Measurements from ENCODE around the gene PCDHA13. TPM values are rescaled to one million over a fixed set of nuclear protein-coding genes. Genes with fewer than 3 reads are reported as not detected.
A peak's percentile ranks its signal among the peaks of the same experiment; 100 is the strongest.

PCDHA13 gene
- total and polyA plus RNA-seq, 2 experiments from 2014 or later: not detected

DNA sequence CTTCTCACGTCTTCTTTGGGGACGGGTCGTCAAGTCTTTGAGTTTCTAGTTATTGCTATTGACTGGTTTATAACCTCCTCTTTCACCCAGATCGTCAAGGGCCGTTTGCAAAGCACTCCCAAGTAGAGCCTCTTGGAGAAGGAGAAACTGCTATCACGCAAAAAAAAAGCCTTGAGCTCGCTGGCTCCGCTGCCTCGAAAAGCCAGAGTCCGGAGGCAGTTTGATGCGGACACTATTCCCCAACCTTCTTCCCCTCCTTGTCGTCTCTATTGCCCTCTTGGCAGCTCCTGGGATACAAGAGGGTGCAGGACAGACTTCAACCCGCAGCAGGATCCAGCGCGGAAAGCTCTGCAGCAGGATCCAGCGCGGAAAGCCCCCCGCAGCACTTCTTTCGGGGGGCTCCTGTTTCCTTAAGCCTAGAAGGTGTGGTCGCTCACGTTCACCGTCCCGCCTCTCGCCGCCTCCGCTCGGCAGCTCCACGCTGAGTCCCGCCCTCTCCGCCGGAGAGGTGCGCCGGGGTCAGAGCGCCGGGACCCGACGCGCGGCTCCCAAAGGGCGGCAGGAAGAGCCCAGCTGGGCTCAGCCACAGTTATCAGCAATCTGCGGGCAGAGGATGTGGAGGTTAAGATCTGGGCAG is 44.0 kb downstream of the PCDHA13 start, which contains the start of gene PCDHAC1:
TSS of gene PCDHAC1 (plus strand) at position 494 of the 637 bp plus-strand sequence. CDS start 594 bp downstream, outside the sequence.
- Histone ChIP-seq H3K79me2 (ENCODE audit: insufficient read depth) (no peaks in the 10 kb centered on the region), H2AFZ (peak within 1 kb of the TSS; percentile 67), H3K4me2 (ENCODE audit: unreplicated experiment) (peak within 1 kb of the TSS; percentile 39), H3K4me3 (peak within 1 kb of the TSS; percentile 42), H3F3A (ENCODE audit: insufficient read depth) (no peaks in the 10 kb centered on the region), H3K27me3 (replicated peaks; ENCODE audit: insufficient read depth) (peaks cover 12% of the 10 kb centered on the region), H3K36me3 (ENCODE audit: low read depth) (no peaks in the 10 kb centered on the region), H3K9me3 (ENCODE audit: low read depth) (no peaks in the 10 kb centered on the region), H3K27ac (no peak within 1 kb of the TSS), H3K9me2 (ENCODE audit: insufficient read depth) (no peaks in the 10 kb centered on the region), H4K20me1 (ENCODE audit: insufficient read depth) (no peaks in the 10 kb centered on the region), H3K4me1 (ENCODE audit: insufficient read depth) (no peaks in the 10 kb centered on the region), H3K9ac (no peak within 1 kb of the TSS)
- in situ Hi-C loops (cut with MboI): no loop called here
- TF ChIP-seq EZH2 (IDR thresholded peaks at IDR 0.05; ENCODE audit: insufficient read depth, poor library complexity, severe bottlenecking) (no peak), EZH2phosphoT487 (IDR thresholded peaks at IDR 0.05; ENCODE audit: insufficient read depth, low read depth) (no peak)
- DNase-seq: no peak
- 7% methylated on average over 40 to 41 of the region's 41 CpGs for WGBS, 2 experiments (ENCODE audit: low coverage in 1 of 2, low lambda C conversion rate in 2 of 2, missing lambda C conversion rate in 2 of 2)

DNA sequence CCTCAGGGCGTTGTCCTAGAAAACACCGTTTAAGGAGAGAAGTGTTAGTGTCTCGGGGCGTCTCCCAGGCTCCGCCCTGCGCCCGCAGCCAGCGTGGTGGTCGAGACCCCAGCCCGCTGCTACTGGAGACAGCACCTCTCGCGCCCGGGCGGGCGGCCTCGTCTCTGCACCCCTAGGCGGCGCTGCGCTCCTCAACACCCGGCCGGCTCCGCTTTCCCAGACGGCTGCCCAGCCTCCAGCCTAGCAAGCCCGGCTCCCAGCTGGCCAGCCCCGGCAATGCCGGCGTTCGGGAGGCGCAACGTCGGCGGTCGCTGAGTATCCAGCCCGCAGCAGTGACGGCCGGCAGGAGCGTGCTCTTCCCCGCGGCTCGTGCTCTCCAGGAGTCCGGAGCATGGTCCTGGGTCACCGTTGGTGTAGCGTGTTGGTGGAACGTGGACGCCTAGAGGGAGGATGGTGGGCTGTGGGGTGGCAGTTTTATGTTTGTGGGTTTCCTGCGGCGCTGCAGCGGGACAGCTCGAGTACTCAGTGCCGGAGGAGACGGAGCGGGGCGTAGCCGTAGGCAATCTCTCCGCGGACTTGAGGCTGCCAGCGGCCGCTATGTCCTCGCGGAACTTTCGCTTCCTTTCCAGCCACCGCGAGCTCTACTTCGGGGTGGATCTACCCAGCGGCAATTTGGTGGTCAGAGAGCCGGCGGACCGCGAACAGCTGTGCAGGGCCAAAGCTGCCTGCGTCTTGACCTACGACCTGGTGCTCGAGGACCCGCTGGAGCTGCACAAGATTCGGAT is 44.7 kb downstream of the PCDHA13 start:
- H4K20me1 ChIP-seq (ENCODE audit: insufficient read depth): no peaks in the 10 kb centered on the region
- no peak for TF ChIP-seq EZH2 (IDR thresholded peaks at IDR 0.05; ENCODE audit: insufficient read depth, poor library complexity, severe bottlenecking)
- no peak for TF ChIP-seq EZH2phosphoT487 (IDR thresholded peaks at IDR 0.05; ENCODE audit: insufficient read depth, low read depth)
- peak overlapping the region; percentile 42 for H3K4me3 ChIP-seq
- no peaks in the 10 kb centered on the region for H3K4me1 ChIP-seq (ENCODE audit: insufficient read depth)
- peak overlapping the region; percentile 67 for H2AFZ ChIP-seq
- H3K4me2 ChIP-seq (ENCODE audit: unreplicated experiment): peak overlapping the region; percentile 39
- no peaks in the 10 kb centered on the region for H3K79me2 ChIP-seq (ENCODE audit: insufficient read depth)
- DNase-seq: peak; percentile 70
- no peaks in the 10 kb centered on the region for H3F3A ChIP-seq (ENCODE audit: insufficient read depth)
- no peaks in the 10 kb centered on the region for H3K9me2 ChIP-seq (ENCODE audit: insufficient read depth)
- H3K27ac ChIP-seq: no peak overlapping the region
- no peaks in the 10 kb centered on the region for H3K9me3 ChIP-seq (ENCODE audit: low read depth)
- no peaks in the 10 kb centered on the region for H3K36me3 ChIP-seq (ENCODE audit: low read depth)
- 4 to 5% methylated on average over 66 to 73 of the region's 74 CpGs for WGBS, 2 experiments (ENCODE audit: low coverage in 1 of 2, low lambda C conversion rate in 2 of 2, missing lambda C conversion rate in 2 of 2)
- H3K9ac ChIP-seq: no peak overlapping the region
- peaks cover 12% of the 10 kb centered on the region for H3K27me3 ChIP-seq (replicated peaks; ENCODE audit: insufficient read depth)
- in situ Hi-C loops (cut with MboI): no loop called here

DNA sequence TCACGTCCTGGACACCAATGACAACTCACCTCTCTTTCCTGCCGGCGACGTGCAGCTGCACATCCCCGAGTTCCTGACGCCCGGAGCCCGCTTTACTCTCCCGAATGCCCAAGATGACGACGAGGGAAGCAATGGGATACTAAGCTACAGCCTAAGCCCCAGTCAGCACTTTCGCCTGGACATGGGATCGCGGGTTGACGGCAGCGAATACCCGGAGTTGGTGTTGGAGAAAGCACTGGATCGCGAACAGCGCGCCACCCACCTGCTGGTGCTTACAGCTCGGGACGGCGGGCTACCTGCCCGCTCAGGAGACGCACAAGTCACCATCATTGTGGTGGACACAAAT is 45.3 kb downstream of the PCDHA13 start:
- no peaks in the 10 kb centered on the region for H3F3A ChIP-seq (ENCODE audit: insufficient read depth)
- H3K4me3 ChIP-seq: peak overlapping the region; percentile 42
- no peaks in the 10 kb centered on the region for H3K9me3 ChIP-seq (ENCODE audit: low read depth)
- H4K20me1 ChIP-seq (ENCODE audit: insufficient read depth): no peaks in the 10 kb centered on the region
- H3K9ac ChIP-seq: no peak overlapping the region
- no peaks in the 10 kb centered on the region for H3K4me1 ChIP-seq (ENCODE audit: insufficient read depth)
- H3K9me2 ChIP-seq (ENCODE audit: insufficient read depth): no peaks in the 10 kb centered on the region
- peaks cover 12% of the 10 kb centered on the region for H3K27me3 ChIP-seq (replicated peaks; ENCODE audit: insufficient read depth)
- H3K4me2 ChIP-seq (ENCODE audit: unreplicated experiment): no peak overlapping the region
- 8 to 10% methylated on average over 26 of the region's 26 CpGs for WGBS, 2 experiments (ENCODE audit: low coverage in 1 of 2, low lambda C conversion rate in 2 of 2, missing lambda C conversion rate in 2 of 2)
- H3K79me2 ChIP-seq (ENCODE audit: insufficient read depth): no peaks in the 10 kb centered on the region
- no peak overlapping the region for H3K27ac ChIP-seq
- no peak for DNase-seq
- TF ChIP-seq EZH2phosphoT487 (IDR thresholded peaks at IDR 0.05; ENCODE audit: insufficient read depth, low read depth) (no peak), EZH2 (IDR thresholded peaks at IDR 0.05; ENCODE audit: insufficient read depth, poor library complexity, severe bottlenecking) (no peak)
- H3K36me3 ChIP-seq (ENCODE audit: low read depth): no peaks in the 10 kb centered on the region
- H2AFZ ChIP-seq: peak overlapping the region; percentile 67; the same call in 1 of the 2 replicates
- in situ Hi-C loops (cut with MboI): no loop called here

Other genes starting within 250 kb of the PCDHA13 start
- gene CD14, start 248.9 kb upstream of the PCDHA13 start, total RNA-seq (2014; rRNA removed; shearing (Covaris generic)): 1.9 and 6.1 TPM in 2 replicates
- 2.1 and 3.2 TPM in 2 replicates for gene CD14, start 248.9 kb upstream of the PCDHA13 start, polyA plus RNA-seq (2016; fragmentation: Nextera tagmentation; extraction: Ambion mirVana)
- gene TMCO6, start 242.7 kb upstream of the PCDHA13 start, total RNA-seq (2014; rRNA removed; shearing (Covaris generic)): 14.4 and 48.2 TPM in 2 replicates
- 5.4 and 5.6 TPM in 2 replicates for gene TMCO6, start 242.7 kb upstream of the PCDHA13 start, polyA plus RNA-seq (2016; fragmentation: Nextera tagmentation; extraction: Ambion mirVana)
- gene NDUFA2, start 234.5 kb upstream of the PCDHA13 start, total RNA-seq (2014; rRNA removed; shearing (Covaris generic)): 21.9 and 25.4 TPM in 2 replicates
- 117 and 120 TPM in 2 replicates for gene NDUFA2, start 234.5 kb upstream of the PCDHA13 start, polyA plus RNA-seq (2016; fragmentation: Nextera tagmentation; extraction: Ambion mirVana)
- 72.0 and 72.2 TPM in 2 replicates for gene IK, start 234.3 kb upstream of the PCDHA13 start, total RNA-seq (2014; rRNA removed; shearing (Covaris generic))
- gene IK, start 234.3 kb upstream of the PCDHA13 start, polyA plus RNA-seq (2016; fragmentation: Nextera tagmentation; extraction: Ambion mirVana): 105 and 106 TPM in 2 replicates
- 17.5 and 19.6 TPM in 2 replicates for gene WDR55, start 217.2 kb upstream of the PCDHA13 start, total RNA-seq (2014; rRNA removed; shearing (Covaris generic))
- gene WDR55, start 217.2 kb upstream of the PCDHA13 start, polyA plus RNA-seq (2016; fragmentation: Nextera tagmentation; extraction: Ambion mirVana): 17.7 and 18.6 TPM in 2 replicates
- 0.22 and 0.38 TPM in 2 replicates for gene DND1, start 208.5 kb upstream of the PCDHA13 start, total RNA-seq (2014; rRNA removed; shearing (Covaris generic))
- 0.14 TPM in 1 of 2 replicates, not detected in the other for gene DND1, start 208.5 kb upstream of the PCDHA13 start, polyA plus RNA-seq (2016; fragmentation: Nextera tagmentation; extraction: Ambion mirVana)
- gene HARS1, start 190.8 kb upstream of the PCDHA13 start, total RNA-seq (2014; rRNA removed; shearing (Covaris generic)): 75.7 and 85.0 TPM in 2 replicates
- 92.5 and 97.6 TPM in 2 replicates for gene HARS1, start 190.8 kb upstream of the PCDHA13 start, polyA plus RNA-seq (2016; fragmentation: Nextera tagmentation; extraction: Ambion mirVana)
- gene HARS2, start 190.7 kb upstream of the PCDHA13 start, total RNA-seq (2014; rRNA removed; shearing (Covaris generic)): 29.7 and 32.8 TPM in 2 replicates
- gene HARS2, start 190.7 kb upstream of the PCDHA13 start, polyA plus RNA-seq (2016; fragmentation: Nextera tagmentation; extraction: Ambion mirVana): 20.7 and 23.3 TPM in 2 replicates
- 43.1 TPM in 2 replicates for gene ZMAT2, start 181.7 kb upstream of the PCDHA13 start, total RNA-seq (2014; rRNA removed; shearing (Covaris generic))
- 34.7 and 36.3 TPM in 2 replicates for gene ZMAT2, start 181.7 kb upstream of the PCDHA13 start, polyA plus RNA-seq (2016; fragmentation: Nextera tagmentation; extraction: Ambion mirVana)
- gene PCDHA1, start 96.0 kb upstream of the PCDHA13 start, total RNA-seq (2014; rRNA removed; shearing (Covaris generic)): not detected in 2 replicates
- gene PCDHA1, start 96.0 kb upstream of the PCDHA13 start, polyA plus RNA-seq (2016; fragmentation: Nextera tagmentation; extraction: Ambion mirVana): not detected in 2 replicates
- gene PCDHA2, start 87.3 kb upstream of the PCDHA13 start, total RNA-seq (2014; rRNA removed; shearing (Covaris generic)): not detected in 2 replicates
- gene PCDHA2, start 87.3 kb upstream of the PCDHA13 start, polyA plus RNA-seq (2016; fragmentation: Nextera tagmentation; extraction: Ambion mirVana): 0.06 TPM in 1 of 2 replicates, not detected in the other
- gene PCDHA3, start 81.1 kb upstream of the PCDHA13 start, total RNA-seq (2014; rRNA removed; shearing (Covaris generic)): not detected in 2 replicates
- gene PCDHA3, start 81.1 kb upstream of the PCDHA13 start, polyA plus RNA-seq (2016; fragmentation: Nextera tagmentation; extraction: Ambion mirVana): 0.05 and 0.09 TPM in 2 replicates
- not detected in 2 replicates for gene PCDHA4, start 75.1 kb upstream of the PCDHA13 start, total RNA-seq (2014; rRNA removed; shearing (Covaris generic))
- not detected in 2 replicates for gene PCDHA4, start 75.1 kb upstream of the PCDHA13 start, polyA plus RNA-seq (2016; fragmentation: Nextera tagmentation; extraction: Ambion mirVana)
- not detected in 2 replicates for gene PCDHA5, start 60.5 kb upstream of the PCDHA13 start, total RNA-seq (2014; rRNA removed; shearing (Covaris generic))
- gene PCDHA5, start 60.5 kb upstream of the PCDHA13 start, polyA plus RNA-seq (2016; fragmentation: Nextera tagmentation; extraction: Ambion mirVana): not detected in 2 replicates
- gene PCDHA6, start 54.2 kb upstream of the PCDHA13 start, total RNA-seq (2014; rRNA removed; shearing (Covaris generic)): 0.13 and 0.22 TPM in 2 replicates
- gene PCDHA6, start 54.2 kb upstream of the PCDHA13 start, polyA plus RNA-seq (2016; fragmentation: Nextera tagmentation; extraction: Ambion mirVana): 0.10 TPM in 1 of 2 replicates, not detected in the other
- not detected in 2 replicates for gene PCDHA7, start 47.9 kb upstream of the PCDHA13 start, total RNA-seq (2014; rRNA removed; shearing (Covaris generic))
- gene PCDHA7, start 47.9 kb upstream of the PCDHA13 start, polyA plus RNA-seq (2016; fragmentation: Nextera tagmentation; extraction: Ambion mirVana): not detected in 2 replicates
- not detected in 2 replicates for gene PCDHA8, start 40.9 kb upstream of the PCDHA13 start, total RNA-seq (2014; rRNA removed; shearing (Covaris generic))
- gene PCDHA8, start 40.9 kb upstream of the PCDHA13 start, polyA plus RNA-seq (2016; fragmentation: Nextera tagmentation; extraction: Ambion mirVana): not detected in 2 replicates
- gene PCDHA9, start 33.7 kb upstream of the PCDHA13 start, total RNA-seq (2014; rRNA removed; shearing (Covaris generic)): not detected in 2 replicates
- 0.04 TPM in 1 of 2 replicates, not detected in the other for gene PCDHA9, start 33.7 kb upstream of the PCDHA13 start, polyA plus RNA-seq (2016; fragmentation: Nextera tagmentation; extraction: Ambion mirVana)
- 0.11 and 0.13 TPM in 2 replicates for gene PCDHA10, start 26.2 kb upstream of the PCDHA13 start, total RNA-seq (2014; rRNA removed; shearing (Covaris generic))
- gene PCDHA10, start 26.2 kb upstream of the PCDHA13 start, polyA plus RNA-seq (2016; fragmentation: Nextera tagmentation; extraction: Ambion mirVana): 0.13 and 0.26 TPM in 2 replicates
- gene PCDHA11, start 13.2 kb upstream of the PCDHA13 start, total RNA-seq (2014; rRNA removed; shearing (Covaris generic)): not detected in 2 replicates
- gene PCDHA11, start 13.2 kb upstream of the PCDHA13 start, polyA plus RNA-seq (2016; fragmentation: Nextera tagmentation; extraction: Ambion mirVana): not detected in 2 replicates
- gene PCDHA12, start 6.8 kb upstream of the PCDHA13 start, total RNA-seq (2014; rRNA removed; shearing (Covaris generic)): not detected in 2 replicates
- gene PCDHA12, start 6.8 kb upstream of the PCDHA13 start, polyA plus RNA-seq (2016; fragmentation: Nextera tagmentation; extraction: Ambion mirVana): not detected in 2 replicates
- gene PCDHAC1, start 44.2 kb downstream of the PCDHA13 start, total RNA-seq (2014; rRNA removed; shearing (Covaris generic)): 0.38 TPM in 1 of 2 replicates, not detected in the other
- gene PCDHAC1, start 44.2 kb downstream of the PCDHA13 start, polyA plus RNA-seq (2016; fragmentation: Nextera tagmentation; extraction: Ambion mirVana): not detected in 2 replicates
- gene PCDHAC2, start 84.4 kb downstream of the PCDHA13 start, total RNA-seq (2014; rRNA removed; shearing (Covaris generic)): not detected in 2 replicates
- gene PCDHAC2, start 84.4 kb downstream of the PCDHA13 start, polyA plus RNA-seq (2016; fragmentation: Nextera tagmentation; extraction: Ambion mirVana): not detected in 2 replicates
- not detected in 2 replicates for gene PCDHB1, start 169.2 kb downstream of the PCDHA13 start, total RNA-seq (2014; rRNA removed; shearing (Covaris generic))
- not detected in 2 replicates for gene PCDHB1, start 169.2 kb downstream of the PCDHA13 start, polyA plus RNA-seq (2016; fragmentation: Nextera tagmentation; extraction: Ambion mirVana)
- 4.9 and 8.9 TPM in 2 replicates for gene PCDHB2, start 212.5 kb downstream of the PCDHA13 start, total RNA-seq (2014; rRNA removed; shearing (Covaris generic))
- gene PCDHB2, start 212.5 kb downstream of the PCDHA13 start, polyA plus RNA-seq (2016; fragmentation: Nextera tagmentation; extraction: Ambion mirVana): 4.4 and 6.0 TPM in 2 replicates
- gene PCDHB3, start 218.3 kb downstream of the PCDHA13 start, total RNA-seq (2014; rRNA removed; shearing (Covaris generic)): 0.76 and 1.1 TPM in 2 replicates
- gene PCDHB3, start 218.3 kb downstream of the PCDHA13 start, polyA plus RNA-seq (2016; fragmentation: Nextera tagmentation; extraction: Ambion mirVana): 0.23 and 0.24 TPM in 2 replicates
- gene PCDHB4, start 239.7 kb downstream of the PCDHA13 start, total RNA-seq (2014; rRNA removed; shearing (Covaris generic)): 0.22 and 0.63 TPM in 2 replicates
- 0.60 and 1.0 TPM in 2 replicates for gene PCDHB4, start 239.7 kb downstream of the PCDHA13 start, polyA plus RNA-seq (2016; fragmentation: Nextera tagmentation; extraction: Ambion mirVana)

Measured in GM23248 (cell line).